Lung (tissue), 12 donors: Measurements from ENCODE around the gene DOCK1. TPM values are rescaled to one million over a fixed set of nuclear protein-coding genes. Genes with fewer than 3 reads are reported as not detected.

Experiments used
- ATAC-seq: fragments of 200-7000 bp; cut with Tn5 transposase; one replicate; pipeline ENCODE4 v1.9.1; 2020; ENCODE audit warnings: moderate number of reproducible peaks; ENCODE audit not compliant: insufficient read depth, low FRiP score
- DNase-seq, 3 donors: peaks; one replicate each; pipeline ENCODE4 v3.0.0-alpha.2; 2013 to 2017
- H3K27ac ChIP-seq, 2 donors: one replicate each; pipeline ENCODE4 v1.5.1; 2013; ENCODE audit warnings: mild to moderate bottlenecking in 2 of 2, moderate library complexity in 2 of 2, control low read depth in 1 of 2, inconsistent platforms in 1 of 2, low read depth in 1 of 2, low read length in 1 of 2
- H3K27me3 ChIP-seq, 3 donors: one replicate each; pipeline ENCODE4 v1.5.1; 2013; ENCODE audit warnings: low read length in 2 of 3; ENCODE audit not compliant: control insufficient read depth in 3 of 3, insufficient read depth in 3 of 3
- H3K36me3 ChIP-seq, 4 donors: one replicate each; pipeline ENCODE4 v1.5.1; 2013; ENCODE audit warnings: low read length in 4 of 4, mild to moderate bottlenecking in 1 of 4, moderate library complexity in 1 of 4; ENCODE audit not compliant: control insufficient read depth in 4 of 4, insufficient read depth in 4 of 4
- H3K4me1 ChIP-seq, 5 donors: one replicate each; pipeline ENCODE4 v1.5.1; 2013; ENCODE audit warnings: low read length in 5 of 5, mild to moderate bottlenecking in 2 of 5, moderate library complexity in 1 of 5; ENCODE audit not compliant: control insufficient read depth in 5 of 5, insufficient read depth in 5 of 5
- H3K4me3 ChIP-seq: one replicate; pipeline ENCODE4 v1.5.1; 2013; ENCODE audit warnings: mild to moderate bottlenecking, control low read depth, moderate library complexity
- H3K9ac ChIP-seq, 2 donors: one replicate each; pipeline ENCODE4 v1.5.1; 2013; ENCODE audit warnings: low read length in 2 of 2, control low read depth in 1 of 2; ENCODE audit not compliant: insufficient read depth in 1 of 2
- H3K9me3 ChIP-seq, 4 donors: one replicate each; pipeline ENCODE4 v1.5.1; 2013; ENCODE audit warnings: low read length in 3 of 4, mild to moderate bottlenecking in 1 of 4, moderate library complexity in 1 of 4; ENCODE audit not compliant: control insufficient read depth in 4 of 4, insufficient read depth in 3 of 4
- CTCF ChIP-seq: IDR thresholded peaks from 2 replicates; pipeline ENCODE4 v1.5.1; 2012; ENCODE audit warnings: mild to moderate bottlenecking; ENCODE audit errors: control extremely low read depth, extremely low read depth
- WGBS, 2 donors: extraction: QIAGEN DNeasy Blood & Tissue Kit; methylation state at CpG; one replicate each; pipeline ENCODE4 v1.1.7; 2013; 5-methylcytosine and 5-hydroxymethylcytosine counted together
- polyA plus RNA-seq, 2 donors: library from polyadenylated mRNA; stranded (reverse); fragments of 200-250 nt; gene quantifications; one replicate each; pipeline ENCODE4 v1.2.1, GENCODE V29; 2013
- total RNA-seq, 2 donors: library from RNA; depleted of rRNA in 1 of 2; stranded (reverse); fragments of >200 nt in 1 of 2; gene quantifications; one replicate each; pipeline ENCODE4 v1.2.1, GENCODE V29; 2014 to 2021
- donor health status: control.
- donor health status: control.
- donor health status: Bipolar disorder and iron deficiency.
- donor health status: healthy.
- donor health status: DM: yes; HTN: yes; CAD: no.

The DOCK1 gene
- total and polyA plus RNA-seq, 4 donors = 11.2 to 102 (median 30.5) TPM

- no peaks in the 10 kb centered on the region for H3K9me3 ChIP-seq
- H3K4me3 ChIP-seq = no peak overlapping the region
- WGBS, 2 donors = 83 to 90% methylated on average over 4 of the region's 4 CpGs
- no peak for TF ChIP-seq CTCF
- no peak for DNase-seq
- no peak overlapping the region for H3K27ac ChIP-seq
- H3K27me3 ChIP-seq = no peaks in the 10 kb centered on the region
- no peak for ATAC-seq
- no peaks in the 10 kb centered on the region for H3K4me1 ChIP-seq
- peaks cover 0 to 4% (median 0%) of the 10 kb centered on the region in 4 donors for H3K36me3 ChIP-seq
- H3K9ac ChIP-seq = no peak overlapping the region
Observed at GRCh38 chr10:127215866-127216265, 310.6 kb downstream of the DOCK1 start.

GRCh38 chr10:127216274-127216673 lies 311.0 kb downstream of the DOCK1 start:
- no peaks in the 10 kb centered on the region for H3K4me1 ChIP-seq
- H3K4me3 ChIP-seq = no peak overlapping the region
- ATAC-seq (no peak), DNase-seq (no peak)
- 94 to 96% methylated on average over 5 of the region's 5 CpGs for WGBS, 2 donors
- H3K9me3 ChIP-seq = no peaks in the 10 kb centered on the region
- H3K27me3 ChIP-seq = no peaks in the 10 kb centered on the region
- peaks cover 0 to 4% (median 0%) of the 10 kb centered on the region in 4 donors for H3K36me3 ChIP-seq
- H3K9ac ChIP-seq = no peak overlapping the region
- TF ChIP-seq CTCF = no peak
- no peak overlapping the region for H3K27ac ChIP-seq

GRCh38 chr10:127216786-127217185 lies 311.6 kb downstream of the DOCK1 start:
- H3K27me3 ChIP-seq = no peaks in the 10 kb centered on the region
- H3K4me3 ChIP-seq = no peak overlapping the region
- peak in 1 of 3 donors; percentile 17 for DNase-seq
- H3K36me3 ChIP-seq = peaks cover 0 to 2% (median 0%) of the 10 kb centered on the region in 4 donors
- no peaks in the 10 kb centered on the region for H3K9me3 ChIP-seq
- H3K4me1 ChIP-seq = no peaks in the 10 kb centered on the region
- ATAC-seq = no peak
- WGBS, 2 donors = 79% methylated on average over 3 of the region's 3 CpGs
- no peak overlapping the region for H3K9ac ChIP-seq
- no peak overlapping the region for H3K27ac ChIP-seq
- TF ChIP-seq CTCF = no peak

DNA sequence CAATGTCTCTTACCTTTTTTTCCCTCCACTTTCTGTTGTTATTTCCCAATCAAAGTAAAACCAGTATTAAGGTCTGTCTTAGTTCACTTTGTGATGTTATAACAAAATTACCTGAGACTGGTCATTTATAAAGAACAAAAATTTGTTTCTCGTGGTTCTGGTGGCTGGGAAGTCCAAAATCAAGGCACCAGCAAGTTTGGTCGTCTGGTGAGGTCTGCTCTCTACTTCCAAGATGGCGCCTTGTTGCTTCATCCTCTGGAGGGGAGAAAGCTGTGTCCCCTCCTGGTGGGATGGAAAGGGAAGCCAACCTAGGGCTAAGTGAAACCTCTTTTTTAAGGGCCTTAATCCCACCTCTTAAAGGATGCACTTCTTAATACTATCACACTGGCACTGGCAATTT lies 313.4 kb downstream of the DOCK1 start:
- no peak overlapping the region for H3K9ac ChIP-seq
- no peak overlapping the region for H3K27ac ChIP-seq
- no peaks in the 10 kb centered on the region for H3K27me3 ChIP-seq
- no peaks in the 10 kb centered on the region for H3K4me1 ChIP-seq
- H3K9me3 ChIP-seq = no peaks in the 10 kb centered on the region
- no peaks in the 10 kb centered on the region for H3K36me3 ChIP-seq
- DNase-seq (no peak), ATAC-seq (no peak)
- TF ChIP-seq CTCF = no peak
- no peak overlapping the region for H3K4me3 ChIP-seq
- WGBS, 2 donors = 92 to 93% methylated on average over 3 of the region's 3 CpGs
